Inferior parietal cortex (tissue), 1 donor: ENCODE results near the gene RHPN2.
"Not testable (repeated sequence)": the region's sequence is repeated elsewhere in the genome, so short reads cannot be mapped to it uniquely, and the experiment has no call there.

Experiments used
- DNase-seq: peaks from one replicate; pipeline ENCODE4 v3.0.0-alpha.2; 2016; ENCODE audit errors: extremely low spot score

Gene RHPN2

GRCh38 chr19:33066543-33066942 is 1.9 kb upstream of the RHPN2 start:
- DNase-seq: no peak

- DNase-seq: no peak
These were observed 263 bp downstream of the RHPN2 start for GRCh38 chr19:33064458-33064791.

- DNase-seq: no peak
These were observed 783 bp downstream of the RHPN2 start for GRCh38 chr19:33063753-33064457.

- DNase-seq: no peak
These were observed 1.3 kb downstream of the RHPN2 start for GRCh38 chr19:33063356-33063752.

- DNase-seq: no peak
These were observed 1.8 kb downstream of the RHPN2 start for GRCh38 chr19:33062902-33063301.

- DNase-seq: no peak
These were observed 4.1 kb downstream of the RHPN2 start for GRCh38 chr19:33060586-33060985.

- DNase-seq: no peak
These were observed 9.0 kb downstream of the RHPN2 start for GRCh38 chr19:33055718-33056117.

GRCh38 chr19:33054623-33055022 is 10.1 kb downstream of the RHPN2 start:
- DNase-seq: no peak

- DNase-seq: no peak
These were observed 12.2 kb downstream of the RHPN2 start for GRCh38 chr19:33052352-33052972.

GRCh38 chr19:33050110-33050509 is 14.6 kb downstream of the RHPN2 start:
- no peak for DNase-seq

GRCh38 chr19:33048806-33049676 is 15.6 kb downstream of the RHPN2 start:
- DNase-seq: no peak

GRCh38 chr19:33047422-33047821 is 17.3 kb downstream of the RHPN2 start:
- DNase-seq: no peak

- DNase-seq: not testable (repeated sequence)
These were observed 22.9 kb downstream of the RHPN2 start for GRCh38 chr19:33041828-33042160.

- DNase-seq: peak; percentile 8
These were observed 23.5 kb downstream of the RHPN2 start for GRCh38 chr19:33040994-33041827.

- DNase-seq: no peak
These were observed 24.9 kb downstream of the RHPN2 start for GRCh38 chr19:33039815-33040214.

GRCh38 chr19:33039108-33039599 is 25.5 kb downstream of the RHPN2 start:
- no peak for DNase-seq

GRCh38 chr19:33037168-33038025 is 27.3 kb downstream of the RHPN2 start:
- not testable (repeated sequence) for DNase-seq

GRCh38 chr19:33036370-33037167 is 28.1 kb downstream of the RHPN2 start:
- DNase-seq: not testable (repeated sequence)

- no peak for DNase-seq
These were observed 29.2 kb downstream of the RHPN2 start for GRCh38 chr19:33035461-33035860.

GRCh38 chr19:33032218-33032781 is 32.4 kb downstream of the RHPN2 start:
- no peak for DNase-seq
